Nucleus accumbens (tissue), 56 donors: ENCODE results near the gene TBC1D9B.

ENCODE experiments used
- DNase-seq, 56 donors: peaks; one replicate each; lab custom pipeline; 2025; lab: John Stamatoyannopoulos, UW

Gene TBC1D9B

GRCh38 chr5:179887095-179887494, 20.6 kb downstream of the TBC1D9B start:
- no peak for DNase-seq

- DNase-seq = no peak
These were observed 21.3 kb downstream of the TBC1D9B start for GRCh38 chr5:179886190-179886911.

GRCh38 chr5:179885491-179886090, 22.1 kb downstream of the TBC1D9B start:
- no peak for DNase-seq

GRCh38 chr5:179883163-179883562, 24.5 kb downstream of the TBC1D9B start:
- no peak for DNase-seq

- no peak for DNase-seq
These were observed 25.4 kb downstream of the TBC1D9B start for GRCh38 chr5:179882338-179882737.

- no peak for DNase-seq
These were observed 26.7 kb downstream of the TBC1D9B start for GRCh38 chr5:179880848-179881590.

- DNase-seq = no peak
These were observed 27.5 kb downstream of the TBC1D9B start for GRCh38 chr5:179880066-179880650.

GRCh38 chr5:179879690-179880010, 28.0 kb downstream of the TBC1D9B start:
- no peak for DNase-seq

GRCh38 chr5:179879003-179879689, 28.6 kb downstream of the TBC1D9B start:
- no peak for DNase-seq

GRCh38 chr5:179878222-179879002, 29.3 kb downstream of the TBC1D9B start:
- no peak for DNase-seq

GRCh38 chr5:179876610-179876952, 31.1 kb downstream of the TBC1D9B start:
- no peak for DNase-seq

GRCh38 chr5:179875741-179876609, 31.7 kb downstream of the TBC1D9B start:
- no peak for DNase-seq

GRCh38 chr5:179874536-179875292, 33.0 kb downstream of the TBC1D9B start:
- no peak for DNase-seq

GRCh38 chr5:179874136-179874535, 33.6 kb downstream of the TBC1D9B start:
- no peak for DNase-seq

GRCh38 chr5:179873588-179874110, 34.0 kb downstream of the TBC1D9B start:
- no peak for DNase-seq

- no peak for DNase-seq
These were observed 34.7 kb downstream of the TBC1D9B start for GRCh38 chr5:179872828-179873575.

- DNase-seq = no peak
These were observed 35.5 kb downstream of the TBC1D9B start for GRCh38 chr5:179872055-179872827.
